Mucosa of descending colon (tissue), 3 donors: ENCODE measurements around the gene WHRN. TPM values are rescaled to one million over a fixed set of nuclear protein-coding genes. Genes with fewer than 3 reads are reported as not detected.

Experiments
- ATAC-seq: fragments of 200-7000 bp; cut with Tn5 transposase; one replicate; pipeline ENCODE4 v1.9.1; 2020; ENCODE audit warnings: mild to moderate bottlenecking, moderate library complexity
- DNase-seq, 3 donors: peaks; one replicate each; pipeline ENCODE4 v3.0.0-alpha.2; 2020
- H3K36me3 ChIP-seq: fragments of 200-600 bp; one replicate; pipeline ENCODE4 v1.8.0; 2021; ENCODE audit warnings: low read depth, mild to moderate bottlenecking
- H3K4me1 ChIP-seq: fragments of 200-600 bp; one replicate; pipeline ENCODE4 v1.8.0; 2021; ENCODE audit warnings: low read depth, mild to moderate bottlenecking
- H3K4me3 ChIP-seq: fragments of 200-600 bp; one replicate; pipeline ENCODE4 v1.8.0; 2021; ENCODE audit warnings: mild to moderate bottlenecking
- H3K9me3 ChIP-seq: fragments of 200-600 bp; one replicate; pipeline ENCODE4 v1.8.0; 2021; ENCODE audit warnings: mild to moderate bottlenecking
- intact Hi-C, 2 donors: fragments of 100-400 bp; cut with DNase I in 1 of 2; cut with micrococcal nuclease in 1 of 2; formaldehyde crosslinking; loops; one replicate each; pipeline versions ENCODE4 v1.11.0 to v1.11.1; 2022; cut with DNase I, micrococcal nuclease
- total RNA-seq, 3 donors: library from RNA; stranded (reverse); fragmentation: NEBNext Ultra II Directional in 2 of 3; extraction: Animal tissue kit (Norgen Biotek cat#: 25700) in 2 of 3; gene quantifications; one replicate each; pipeline versions ENCODE4 v1.2.1 to v1.2.4, GENCODE V29; 2021 to 2023
- TF ChIP-seq, protein P1 (sequence below): fragments of 200-600 bp; IDR thresholded peaks from one replicate; pipeline ENCODE4 v1.8.0; 2022; ENCODE audit warnings: antibody characterized with exemption, mild to moderate bottlenecking
- donor health status: DM: no; HTN: no; CAD: no; lungs with moderate emphysema.
- donor health status: DM: no; HTN: no; CAD: no.
- donor health status: DM: no; HTN: yes; CAD: no.

WHRN gene
- total RNA-seq, 3 donors from 2014 or later, result 2.8 to 19.1 (median 4.7) TPM

DNA sequence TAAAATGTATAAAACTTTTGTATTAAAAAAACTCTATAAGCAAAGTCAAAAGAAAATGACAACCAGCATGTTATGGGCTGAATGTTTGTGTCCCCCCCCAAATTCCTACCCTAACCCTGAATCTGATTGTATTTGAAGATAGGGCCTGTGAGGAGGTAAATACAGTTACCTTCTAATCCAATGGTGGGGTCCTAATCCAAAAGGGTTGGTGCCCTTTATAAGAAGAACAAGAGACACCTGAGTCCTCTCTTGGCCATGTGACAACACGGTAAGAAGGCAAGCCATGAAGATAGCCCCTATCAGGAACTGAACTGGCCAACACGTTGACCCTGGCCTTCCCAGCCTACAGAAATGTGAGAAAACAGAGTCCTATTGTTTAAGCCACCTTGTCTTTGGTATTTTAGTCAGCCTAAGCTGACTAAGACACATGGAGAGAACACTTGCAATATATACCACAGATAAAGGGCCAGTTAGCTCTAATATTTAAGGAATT lies 67.8 kb downstream of the WHRN start:
- no peaks in the 10 kb centered on the region for H3K36me3 ChIP-seq
- TF ChIP-seq, protein P1, sequence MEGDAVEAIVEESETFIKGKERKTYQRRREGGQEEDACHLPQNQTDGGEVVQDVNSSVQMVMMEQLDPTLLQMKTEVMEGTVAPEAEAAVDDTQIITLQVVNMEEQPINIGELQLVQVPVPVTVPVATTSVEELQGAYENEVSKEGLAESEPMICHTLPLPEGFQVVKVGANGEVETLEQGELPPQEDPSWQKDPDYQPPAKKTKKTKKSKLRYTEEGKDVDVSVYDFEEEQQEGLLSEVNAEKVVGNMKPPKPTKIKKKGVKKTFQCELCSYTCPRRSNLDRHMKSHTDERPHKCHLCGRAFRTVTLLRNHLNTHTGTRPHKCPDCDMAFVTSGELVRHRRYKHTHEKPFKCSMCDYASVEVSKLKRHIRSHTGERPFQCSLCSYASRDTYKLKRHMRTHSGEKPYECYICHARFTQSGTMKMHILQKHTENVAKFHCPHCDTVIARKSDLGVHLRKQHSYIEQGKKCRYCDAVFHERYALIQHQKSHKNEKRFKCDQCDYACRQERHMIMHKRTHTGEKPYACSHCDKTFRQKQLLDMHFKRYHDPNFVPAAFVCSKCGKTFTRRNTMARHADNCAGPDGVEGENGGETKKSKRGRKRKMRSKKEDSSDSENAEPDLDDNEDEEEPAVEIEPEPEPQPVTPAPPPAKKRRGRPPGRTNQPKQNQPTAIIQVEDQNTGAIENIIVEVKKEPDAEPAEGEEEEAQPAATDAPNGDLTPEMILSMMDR, result no peak
- H3K4me1 ChIP-seq, result no peaks in the 10 kb centered on the region
- no peak for DNase-seq
- H3K9me3 ChIP-seq, result no peaks in the 10 kb centered on the region
- intact Hi-C loops, result no loop called here
- H3K4me3 ChIP-seq, result no peak overlapping the region
- ATAC-seq, result no peak

GRCh38 chr9:114434878-114435311 lies 70.4 kb downstream of the WHRN start:
- intact Hi-C loops, result no loop called here
- no peaks in the 10 kb centered on the region for H3K9me3 ChIP-seq
- H3K4me3 ChIP-seq, result no peak overlapping the region
- TF ChIP-seq, protein P1, result no peak
- ATAC-seq (peak; percentile 68), DNase-seq (no peak)
- no peaks in the 10 kb centered on the region for H3K4me1 ChIP-seq
- no peaks in the 10 kb centered on the region for H3K36me3 ChIP-seq

DNA sequence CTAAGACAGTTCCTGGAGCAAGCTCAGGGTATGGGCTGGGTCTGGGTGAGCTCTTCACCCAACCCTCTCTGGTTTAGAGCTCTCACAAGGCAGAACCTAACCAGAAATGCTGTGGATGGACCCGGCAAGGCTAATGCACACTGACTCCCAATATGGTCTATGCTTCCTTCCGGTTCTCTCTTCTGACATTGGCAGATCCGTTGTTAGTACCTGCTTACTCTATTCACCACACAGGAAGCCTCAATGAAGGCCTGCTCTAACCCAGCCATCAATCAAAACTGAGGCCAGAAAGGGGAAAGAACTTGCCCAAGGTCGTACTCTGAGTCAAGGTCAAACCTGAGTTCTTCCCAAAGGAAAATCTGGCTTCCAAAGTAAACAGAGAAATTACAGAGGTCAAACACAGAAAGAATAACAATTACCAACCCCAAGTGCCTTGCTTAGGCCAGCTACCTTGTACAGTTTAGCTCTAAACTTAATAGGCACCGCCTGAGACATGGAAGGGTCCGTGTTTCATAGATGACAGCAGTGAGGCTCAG lies 71.5 kb downstream of the WHRN start:
- H3K36me3 ChIP-seq, result no peaks in the 10 kb centered on the region
- ATAC-seq (no peak), DNase-seq (no peak)
- no peak overlapping the region for H3K4me3 ChIP-seq
- no peaks in the 10 kb centered on the region for H3K9me3 ChIP-seq
- no peaks in the 10 kb centered on the region for H3K4me1 ChIP-seq
- TF ChIP-seq, protein P1, result no peak
- intact Hi-C loops, result no loop called here

DNA sequence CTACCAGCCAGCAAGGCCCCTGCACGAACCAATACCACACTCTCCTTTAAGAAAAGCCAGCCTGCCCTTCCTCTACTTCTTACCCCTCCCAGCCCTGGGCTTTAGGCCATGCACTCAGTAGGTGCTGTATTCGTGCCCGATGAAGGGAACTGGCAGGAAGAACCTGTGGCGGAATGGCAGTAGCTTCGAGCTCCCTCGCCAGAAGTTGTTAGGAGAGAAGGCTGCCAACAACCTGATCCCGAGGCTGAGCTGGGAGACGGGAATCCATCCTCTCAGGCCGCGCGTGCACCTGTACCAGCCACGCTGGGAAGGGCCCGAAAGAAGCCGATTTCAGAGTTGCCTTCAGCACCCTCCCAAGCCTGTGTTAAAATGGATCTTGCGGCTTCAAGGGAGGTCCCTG lies 72.2 kb downstream of the WHRN start:
- intact Hi-C loops, result no loop called here
- no peaks in the 10 kb centered on the region for H3K9me3 ChIP-seq
- H3K4me3 ChIP-seq, result no peak overlapping the region
- no peaks in the 10 kb centered on the region for H3K36me3 ChIP-seq
- DNase-seq (no peak), ATAC-seq (no peak)
- TF ChIP-seq, protein P1, result no peak
- no peaks in the 10 kb centered on the region for H3K4me1 ChIP-seq

DNA sequence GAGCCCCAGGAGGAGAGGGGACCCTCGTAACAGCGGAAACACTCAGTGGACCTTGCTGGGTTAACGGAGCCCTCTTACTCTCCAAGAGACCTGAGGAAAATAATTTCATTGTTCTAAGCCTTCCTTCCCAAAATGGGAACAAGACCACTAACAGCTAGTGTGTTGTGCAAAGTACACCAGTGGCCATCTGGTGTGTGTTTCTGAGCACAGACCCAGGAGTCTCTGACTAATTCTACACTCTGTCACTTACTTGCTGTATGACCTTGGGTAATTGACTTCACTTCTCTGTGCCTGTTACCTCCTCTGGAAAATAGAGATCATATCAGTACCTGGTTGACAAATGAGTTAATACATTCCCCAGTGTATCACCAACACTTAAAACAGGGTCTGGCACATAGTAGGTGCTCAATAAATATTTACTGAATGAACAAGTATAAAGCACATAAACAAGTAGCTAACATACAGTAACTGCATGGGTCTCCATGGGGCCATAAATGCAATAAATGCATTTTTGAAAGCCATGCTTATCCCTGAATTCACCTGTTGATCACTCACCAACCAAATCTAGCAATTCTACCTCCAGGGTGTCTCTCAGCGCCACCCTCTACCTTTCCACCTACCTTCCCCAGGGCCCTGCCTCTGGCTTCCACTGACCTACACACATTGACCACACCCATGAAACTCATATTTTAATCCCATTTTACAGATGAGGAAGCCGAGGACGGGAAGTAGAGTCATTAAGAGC lies 72.8 kb downstream of the WHRN start:
- Histone ChIP-seq H3K9me3 (no peaks in the 10 kb centered on the region), H3K4me1 (no peaks in the 10 kb centered on the region), H3K4me3 (no peak overlapping the region), H3K36me3 (no peaks in the 10 kb centered on the region)
- intact Hi-C loops, result no loop called here
- TF ChIP-seq, protein P1, result no peak
- ATAC-seq (no peak), DNase-seq (no peak)
